Measurements from ENCODE around the gene DSCAM.

DSCAM gene

GRCh38 chr21:40707656-40708244, 139.2 kb downstream of the DSCAM start:
- DNase-seq (ENCODE audit: low read depth in 4 of 4, low spot score in 1 of 4) = no peak

- no peak for DNase-seq (ENCODE audit: low read depth in 4 of 4, low spot score in 1 of 4)
Measured at GRCh38 chr21:40706806-40707655, 139.9 kb downstream of the DSCAM start.

- DNase-seq (ENCODE audit: low read depth in 4 of 4, low spot score in 1 of 4) = no peak
Measured at GRCh38 chr21:40706176-40706575, 140.8 kb downstream of the DSCAM start.

- no peak for DNase-seq (ENCODE audit: low read depth in 4 of 4, low spot score in 1 of 4)
Measured at GRCh38 chr21:40704141-40704540, 142.8 kb downstream of the DSCAM start.

GRCh38 chr21:40699366-40699765, 147.6 kb downstream of the DSCAM start:
- no peak for DNase-seq (ENCODE audit: low read depth in 4 of 4, low spot score in 1 of 4)

- DNase-seq (ENCODE audit: low read depth in 4 of 4, low spot score in 1 of 4) = no peak
Measured at GRCh38 chr21:40696246-40696645, 150.7 kb downstream of the DSCAM start.

GRCh38 chr21:40689840-40690360, 157.1 kb downstream of the DSCAM start:
- no peak for DNase-seq (ENCODE audit: low read depth in 4 of 4, low spot score in 1 of 4)

GRCh38 chr21:40689217-40689616, 157.7 kb downstream of the DSCAM start:
- DNase-seq (ENCODE audit: low read depth in 4 of 4, low spot score in 1 of 4) = no peak

GRCh38 chr21:40688106-40688864, 158.7 kb downstream of the DSCAM start:
- DNase-seq (ENCODE audit: low read depth in 4 of 4, low spot score in 1 of 4) = no peak

GRCh38 chr21:40687625-40688024, 159.3 kb downstream of the DSCAM start:
- DNase-seq (ENCODE audit: low read depth in 4 of 4, low spot score in 1 of 4) = no peak

- no peak for DNase-seq (ENCODE audit: low read depth in 4 of 4, low spot score in 1 of 4)
Measured at GRCh38 chr21:40686526-40686925, 160.4 kb downstream of the DSCAM start.

GRCh38 chr21:40685141-40685540, 161.8 kb downstream of the DSCAM start:
- DNase-seq (ENCODE audit: low read depth in 4 of 4, low spot score in 1 of 4) = no peak

GRCh38 chr21:40684726-40685125, 162.2 kb downstream of the DSCAM start:
- DNase-seq (ENCODE audit: low read depth in 4 of 4, low spot score in 1 of 4) = no peak

GRCh38 chr21:40683349-40683748, 163.6 kb downstream of the DSCAM start:
- no peak for DNase-seq (ENCODE audit: low read depth in 4 of 4, low spot score in 1 of 4)

- no peak for DNase-seq (ENCODE audit: low read depth in 4 of 4, low spot score in 1 of 4)
Measured at GRCh38 chr21:40681164-40681859, 165.6 kb downstream of the DSCAM start.

GRCh38 chr21:40680311-40680710, 166.6 kb downstream of the DSCAM start:
- no peak for DNase-seq (ENCODE audit: low read depth in 4 of 4, low spot score in 1 of 4)

GRCh38 chr21:40678681-40679284, 168.2 kb downstream of the DSCAM start:
- DNase-seq (ENCODE audit: low read depth in 4 of 4, low spot score in 1 of 4) = no peak

GRCh38 chr21:40675017-40675416, 171.9 kb downstream of the DSCAM start:
- DNase-seq (ENCODE audit: low read depth in 4 of 4, low spot score in 1 of 4) = no peak

- DNase-seq (ENCODE audit: low read depth in 4 of 4, low spot score in 1 of 4) = no peak
Measured at GRCh38 chr21:40672602-40673001, 174.4 kb downstream of the DSCAM start.

GRCh38 chr21:40671716-40672115, 175.2 kb downstream of the DSCAM start:
- no peak for DNase-seq (ENCODE audit: low read depth in 4 of 4, low spot score in 1 of 4)
